ENCODE results near the gene SYT15B. TPM values are rescaled to one million over a fixed set of nuclear protein-coding genes. Genes with fewer than 3 reads are reported as not detected.
"Not testable (repeated sequence)": the region's sequence is repeated elsewhere in the genome, so short reads cannot be mapped to it uniquely, and the experiment has no call there.

SYT15B gene
- total RNA-seq, 4 donors from 2014 or later: 1.0 to 4.9 (median 2.1) TPM

DNA sequence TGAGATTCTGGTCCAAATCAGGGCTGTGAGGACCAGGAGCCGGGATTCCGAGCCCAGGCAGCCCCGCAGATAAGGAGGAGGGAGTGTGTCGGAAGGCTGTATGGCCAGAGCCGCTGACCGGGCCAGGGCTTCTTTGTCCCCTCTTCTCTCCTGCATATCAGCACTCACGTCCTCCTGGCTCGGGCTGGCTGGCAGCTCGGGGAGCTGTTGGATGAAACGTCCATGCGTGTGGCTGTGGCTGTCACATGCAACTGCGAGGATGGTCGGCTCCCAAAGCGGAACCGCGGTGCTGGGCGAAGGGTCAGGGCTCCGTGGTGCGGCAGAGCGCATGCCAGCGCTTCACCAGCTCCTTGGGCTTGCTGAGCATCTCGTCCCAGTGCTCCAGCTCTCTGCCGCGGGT, 9.5 kb downstream of the SYT15B start:
- H3K4me1 ChIP-seq; H3K27me3 ChIP-seq; DNase-seq; H3K4me3 ChIP-seq; H3K9me3 ChIP-seq; intact Hi-C loops (cut with DNase I); H3K27ac ChIP-seq; H3K36me3 ChIP-seq: not testable (repeated sequence)
- no CpG with 5 or more reads among the region's 24 CpGs for WGBS, 2 donors

- intact Hi-C loops (cut with DNase I); DNase-seq; H3K4me3 ChIP-seq; H3K9me3 ChIP-seq; H3K4me1 ChIP-seq; H3K27me3 ChIP-seq; H3K27ac ChIP-seq; H3K36me3 ChIP-seq: not testable (repeated sequence)
- no CpG with 5 or more reads among the region's 3 CpGs for WGBS, 2 donors
Observed at GRCh38 chr10:47753176-47753575, 10.2 kb downstream of the SYT15B start.

GRCh38 chr10:47751821-47752220, 11.6 kb downstream of the SYT15B start:
- H3K4me1 ChIP-seq; H3K27me3 ChIP-seq; H3K9me3 ChIP-seq; H3K4me3 ChIP-seq; H3K27ac ChIP-seq; DNase-seq; intact Hi-C loops (cut with DNase I); H3K36me3 ChIP-seq: not testable (repeated sequence)
- WGBS, 2 donors: no CpG with 5 or more reads among the region's 3 CpGs

GRCh38 chr10:47750360-47750759, 13.0 kb downstream of the SYT15B start:
- H3K36me3 ChIP-seq; DNase-seq; intact Hi-C loops (cut with DNase I); H3K9me3 ChIP-seq; H3K4me1 ChIP-seq; H3K4me3 ChIP-seq; H3K27ac ChIP-seq; H3K27me3 ChIP-seq: not testable (repeated sequence)
- WGBS, 2 donors: no CpG with 5 or more reads among the region's 8 CpGs

GRCh38 chr10:47746780-47747376, 16.5 kb downstream of the SYT15B start:
- intact Hi-C loops (cut with DNase I); H3K36me3 ChIP-seq; H3K9me3 ChIP-seq; DNase-seq; H3K4me3 ChIP-seq; H3K27ac ChIP-seq; H3K27me3 ChIP-seq; H3K4me1 ChIP-seq: not testable (repeated sequence)
- WGBS, 2 donors: 0 to 18% methylated on average over 1 to 2 of the region's 4 CpGs

GRCh38 chr10:47744881-47745280, 18.5 kb downstream of the SYT15B start:
- H3K27ac ChIP-seq, DNase-seq: not testable (repeated sequence)
- WGBS, 2 donors: 0% methylated on average over 1 of the region's 4 CpGs

GRCh38 chr10:47743611-47744550, 19.5 kb downstream of the SYT15B start:
- H3K9me3 ChIP-seq; H3K36me3 ChIP-seq; DNase-seq; intact Hi-C loops (cut with DNase I); H3K4me1 ChIP-seq; H3K27me3 ChIP-seq: not testable (repeated sequence)
- peak overlapping the region in 3 of 4 donors; percentile 30 to 61 (median 35) for H3K4me3 ChIP-seq
- 3 to 4% methylated on average over 8 to 12 of the region's 48 CpGs for WGBS, 2 donors
- peak overlapping the region in 1 of 4 donors; percentile 39 for H3K27ac ChIP-seq

More at GRCh38 chr10:47744881-47745280, 18.5 kb downstream of the SYT15B start:
- H3K4me1 ChIP-seq; H3K36me3 ChIP-seq; H3K27me3 ChIP-seq; intact Hi-C loops (cut with DNase I); H3K4me3 ChIP-seq; H3K9me3 ChIP-seq: not testable (repeated sequence)

DNA sequence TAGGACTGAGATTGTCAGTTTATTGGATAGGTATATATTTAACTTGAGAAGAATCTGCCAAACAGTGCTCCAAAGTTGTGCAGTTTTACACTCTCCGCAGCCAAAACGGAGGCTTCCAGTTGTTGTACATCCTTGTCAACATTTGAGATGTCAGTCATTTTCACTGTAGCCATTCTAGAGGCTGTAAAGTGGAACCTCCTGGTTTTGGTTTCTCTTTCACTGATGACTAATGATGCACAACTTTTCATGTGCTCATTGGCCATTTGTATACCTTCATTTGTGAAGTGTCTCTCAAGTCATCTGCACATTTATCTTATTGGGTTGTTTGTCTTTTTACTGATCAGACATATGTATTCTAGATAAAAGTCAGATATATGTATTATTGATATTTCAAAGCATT, 22.5 kb downstream of the SYT15B start:
- H3K27ac ChIP-seq; H3K4me1 ChIP-seq; H3K4me3 ChIP-seq; H3K27me3 ChIP-seq; DNase-seq; H3K36me3 ChIP-seq; H3K9me3 ChIP-seq; intact Hi-C loops (cut with DNase I): not testable (repeated sequence)
- 0 to 58% methylated on average over 1 to 2 of the region's 2 CpGs for WGBS, 2 donors

DNA sequence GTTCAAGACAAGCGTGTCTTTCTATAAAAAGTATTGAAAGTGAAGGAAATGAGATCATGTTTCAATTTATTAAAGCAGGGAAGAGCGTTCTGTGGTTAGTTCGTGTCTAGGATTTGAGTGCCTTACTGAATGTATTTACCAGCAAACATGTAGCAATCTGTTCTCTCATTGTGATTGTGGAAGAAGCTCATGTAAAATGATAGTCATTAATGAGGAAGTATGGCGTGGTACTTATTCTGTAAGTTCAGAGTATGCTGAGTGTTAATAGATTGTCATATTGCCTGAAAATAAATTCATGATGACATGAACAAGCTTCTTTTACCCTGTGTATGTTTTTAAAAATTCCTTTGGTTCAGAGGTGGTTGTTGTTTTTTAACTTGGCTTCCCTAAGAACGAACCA, 32.5 kb downstream of the SYT15B start:
- 67% methylated on average over 1 of the region's 5 CpGs; no CpG with 5 or more reads in 1 of the 2 donors for WGBS, 2 donors
- H3K9me3 ChIP-seq; H3K27me3 ChIP-seq; H3K27ac ChIP-seq; DNase-seq; H3K4me3 ChIP-seq; intact Hi-C loops (cut with DNase I); H3K36me3 ChIP-seq; H3K4me1 ChIP-seq: not testable (repeated sequence)

- H3K36me3 ChIP-seq; H3K27me3 ChIP-seq; intact Hi-C loops (cut with DNase I); H3K4me1 ChIP-seq; DNase-seq; H3K9me3 ChIP-seq; H3K27ac ChIP-seq; H3K4me3 ChIP-seq: not testable (repeated sequence)
- WGBS, 2 donors: no CpG with 5 or more reads among the region's 6 CpGs
Observed at GRCh38 chr10:47725740-47726139, 37.7 kb downstream of the SYT15B start.

DNA sequence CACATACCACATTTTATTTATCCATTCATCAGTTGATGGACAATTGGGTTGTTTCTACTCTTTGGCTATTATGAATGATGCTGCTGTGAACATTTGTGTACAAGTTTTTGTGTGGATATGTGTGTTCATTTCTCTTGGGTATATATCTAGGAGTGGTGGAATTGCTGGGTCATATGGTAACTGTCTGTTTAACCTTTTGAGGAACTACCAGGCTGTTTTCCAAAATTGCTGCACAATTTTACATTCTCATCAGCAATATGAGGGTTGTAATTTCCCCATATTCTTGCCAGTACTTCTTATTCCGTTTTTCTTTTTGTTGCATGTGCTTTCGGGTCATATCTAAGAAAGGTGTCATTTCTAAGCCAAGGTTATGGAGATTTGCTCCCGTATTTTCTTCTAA, 38.3 kb downstream of the SYT15B start:
- H3K36me3 ChIP-seq; intact Hi-C loops (cut with DNase I); DNase-seq; H3K27me3 ChIP-seq; H3K4me3 ChIP-seq; H3K9me3 ChIP-seq; H3K27ac ChIP-seq; H3K4me1 ChIP-seq: not testable (repeated sequence)
- no CpG with 5 or more reads among the region's 3 CpGs for WGBS, 2 donors

- H3K9me3 ChIP-seq; H3K27me3 ChIP-seq; intact Hi-C loops (cut with DNase I); H3K4me3 ChIP-seq; H3K27ac ChIP-seq; DNase-seq; H3K36me3 ChIP-seq; H3K4me1 ChIP-seq: not testable (repeated sequence)
- 64 to 80% methylated on average over 1 to 4 of the region's 6 CpGs for WGBS, 2 donors
Observed at GRCh38 chr10:47724119-47724518, 39.3 kb downstream of the SYT15B start.

DNA sequence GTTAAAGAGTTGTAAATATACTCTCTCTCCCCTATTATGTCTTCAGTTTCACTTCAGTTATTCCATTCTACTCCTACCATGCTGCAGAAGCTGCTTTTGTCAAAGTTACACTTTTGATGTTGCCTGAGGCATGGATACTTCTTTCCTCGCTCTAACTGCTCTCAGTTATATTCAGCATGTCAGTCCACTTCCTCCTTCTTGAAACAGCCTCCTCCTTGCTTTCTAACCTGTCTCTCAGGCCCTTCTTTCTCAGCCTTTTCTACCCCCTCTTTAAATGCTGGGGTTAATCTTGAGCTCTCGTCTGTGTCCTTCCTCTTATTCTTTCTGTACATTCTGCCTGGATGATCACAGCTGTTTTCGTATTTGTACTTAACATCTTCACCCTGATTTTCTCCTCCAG, 40.0 kb downstream of the SYT15B start:
- DNase-seq; H3K36me3 ChIP-seq; H3K4me3 ChIP-seq; H3K27me3 ChIP-seq; H3K9me3 ChIP-seq; H3K4me1 ChIP-seq; intact Hi-C loops (cut with DNase I); H3K27ac ChIP-seq: not testable (repeated sequence)
- WGBS, 2 donors: 88% methylated on average over 2 of the region's 3 CpGs; no CpG with 5 or more reads in 1 of the 2 donors
